GM19239 (cell line): ENCODE data around the gene NUF2.
"Not testable (repeated sequence)": the region's sequence is repeated elsewhere in the genome, so short reads cannot be mapped to it uniquely, and the experiment has no call there.

Source experiments
- DNase-seq: peaks from one replicate; pipeline ENCODE4 v3.0.0; 2011; ENCODE audit warnings: low spot score; ENCODE audit not compliant: insufficient read length
- FAIRE-seq: peaks from 2 replicates; lab custom pipeline; 2011; peaks lifted over from hg19 to GRCh38; lab: Jason Lieb, UNC

Gene NUF2

DNA sequence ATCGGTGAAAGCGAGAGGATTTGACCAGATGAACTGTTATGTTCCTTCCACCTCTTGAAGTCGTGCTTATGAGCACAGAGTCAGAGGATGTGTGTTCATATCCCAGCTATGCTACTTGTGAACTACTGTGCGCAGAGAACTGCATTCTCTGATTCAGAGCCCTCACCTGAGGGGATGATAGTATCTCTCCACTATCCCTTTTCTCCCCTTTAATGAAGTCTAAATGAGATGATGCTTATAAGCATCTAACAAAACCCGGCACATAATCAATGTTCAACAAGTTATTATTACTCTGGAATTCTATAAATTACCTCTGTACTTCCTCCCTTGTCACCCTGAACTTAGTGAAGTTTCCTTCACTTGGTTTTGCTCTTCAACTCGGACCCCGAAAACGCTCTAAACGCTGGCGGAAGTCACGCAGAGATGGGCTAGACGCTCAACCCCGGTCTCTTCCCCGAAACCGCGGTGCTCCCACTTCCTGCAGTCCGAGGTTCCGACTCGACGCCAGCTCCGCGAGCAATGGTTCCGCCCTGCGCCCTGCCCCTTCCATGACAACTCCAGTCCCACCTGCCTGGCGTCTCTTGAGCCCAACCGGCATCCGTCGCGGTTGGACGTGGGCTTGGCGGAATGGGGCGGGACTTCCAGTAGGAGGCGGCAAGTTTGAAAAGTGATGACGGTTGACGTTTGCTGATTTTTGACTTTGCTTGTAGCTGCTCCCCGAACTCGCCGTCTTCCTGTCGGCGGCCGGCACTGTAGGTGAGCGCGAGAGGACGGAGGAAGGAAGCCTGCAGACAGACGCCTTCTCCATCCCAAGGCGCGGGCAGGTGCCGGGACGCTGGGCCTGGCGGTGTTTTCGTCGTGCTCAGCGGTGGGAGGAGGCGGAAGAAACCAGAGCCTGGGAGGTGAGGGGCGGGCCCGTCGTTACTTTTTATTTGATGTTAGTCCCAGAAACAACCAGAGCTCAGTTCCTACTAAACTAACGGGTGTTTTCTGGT, at the start of gene NUF2:
Gene NUF2 (plus strand): TSS at position 644 of the 995 bp plus-strand sequence. CDS start 4,098 bp downstream, outside the sequence.
- DNase-seq (peak; percentile 53), FAIRE-seq (peak; percentile 99)

DNA sequence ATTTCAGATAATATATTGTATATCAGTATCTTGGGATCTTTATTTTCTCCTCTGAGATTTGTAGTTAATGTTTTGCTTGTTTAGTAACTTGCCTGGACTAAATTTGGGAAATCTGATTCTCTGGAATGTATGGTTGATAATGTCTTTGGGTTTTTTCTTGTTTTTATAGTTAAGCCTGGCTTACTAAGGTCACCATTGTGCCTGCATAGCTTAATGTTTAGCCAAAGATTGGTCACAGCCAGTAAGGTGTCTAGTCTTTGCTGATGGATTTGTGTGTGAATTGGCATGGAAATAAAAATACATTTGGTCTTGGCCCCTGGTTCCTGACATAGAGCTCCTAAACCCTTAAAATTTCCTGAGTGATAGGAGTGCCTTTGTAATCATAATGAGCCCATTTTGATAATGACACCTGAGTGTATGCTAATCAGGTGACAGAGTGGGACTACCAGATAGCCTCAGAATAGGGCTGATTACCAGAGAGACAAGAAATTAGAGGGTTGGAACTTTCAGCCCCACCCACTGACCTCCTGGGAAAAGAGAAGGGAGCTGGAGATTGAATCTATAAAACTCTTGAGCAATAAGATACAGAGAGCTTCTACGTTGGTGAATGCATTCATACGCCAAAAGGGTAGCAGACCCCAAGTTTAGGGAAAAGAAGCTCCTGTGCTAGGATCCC, 47.9 kb upstream of the NUF2 start:
- DNase-seq = no peak
- no peak for FAIRE-seq

DNA sequence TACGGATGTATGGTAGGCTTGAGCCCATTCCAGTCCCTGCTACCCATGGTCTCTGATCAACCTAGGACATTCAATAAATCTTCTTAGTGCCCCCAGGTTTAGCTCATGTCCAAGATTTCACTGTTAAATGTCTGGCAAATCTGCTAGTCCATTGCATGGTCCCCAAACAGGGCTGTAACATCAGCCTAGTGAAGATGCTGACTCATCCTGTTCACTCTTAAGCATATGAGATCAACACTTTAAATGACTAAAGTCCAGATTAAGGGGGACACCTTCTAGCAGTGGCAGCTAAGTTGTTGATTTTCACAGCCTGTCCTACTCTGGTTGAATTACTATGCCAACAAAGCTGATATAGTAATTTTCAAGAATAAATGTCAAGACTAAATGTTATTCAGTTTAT, 46.5 kb upstream of the NUF2 start:
- DNase-seq = no peak
- no peak for FAIRE-seq

DNA sequence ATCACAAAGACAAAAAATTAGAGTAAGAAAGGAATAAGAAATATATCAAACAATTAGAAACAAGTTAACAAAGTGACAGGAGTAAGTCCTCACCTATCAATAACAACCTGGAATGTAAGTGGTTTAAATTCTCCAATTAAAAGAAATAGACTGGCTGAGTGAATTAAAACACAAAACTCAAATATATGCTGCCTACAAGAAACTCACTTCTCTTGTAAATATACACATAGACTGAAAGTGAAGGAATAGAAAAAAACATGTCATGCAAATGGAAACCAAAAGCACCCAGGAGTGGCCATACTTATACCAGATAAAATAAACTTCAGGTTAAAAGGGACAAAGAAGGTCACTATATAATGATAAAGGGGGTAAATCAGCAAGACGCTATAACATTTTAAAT, 43.2 kb upstream of the NUF2 start:
- DNase-seq (no peak), FAIRE-seq (no peak)

DNA sequence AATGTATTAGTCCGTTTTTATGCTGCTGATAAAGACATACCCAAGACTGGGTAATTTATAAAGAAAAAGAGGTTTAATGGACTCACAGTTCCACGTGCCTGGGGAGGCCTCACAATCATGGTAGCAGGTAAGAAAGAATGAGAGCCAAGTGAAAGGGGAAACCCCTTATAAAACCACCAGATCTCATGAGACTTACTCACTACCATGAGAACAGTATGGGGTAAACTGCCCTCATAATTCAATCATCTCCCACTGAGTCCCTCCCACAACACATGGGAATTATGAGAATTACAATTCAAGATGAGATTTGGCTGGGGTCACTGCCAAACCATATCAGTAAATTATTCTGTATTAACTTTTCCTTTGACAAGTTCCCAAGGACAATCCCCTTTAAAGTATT, 36.9 kb upstream of the NUF2 start:
- not testable (repeated sequence) for DNase-seq, FAIRE-seq

DNA sequence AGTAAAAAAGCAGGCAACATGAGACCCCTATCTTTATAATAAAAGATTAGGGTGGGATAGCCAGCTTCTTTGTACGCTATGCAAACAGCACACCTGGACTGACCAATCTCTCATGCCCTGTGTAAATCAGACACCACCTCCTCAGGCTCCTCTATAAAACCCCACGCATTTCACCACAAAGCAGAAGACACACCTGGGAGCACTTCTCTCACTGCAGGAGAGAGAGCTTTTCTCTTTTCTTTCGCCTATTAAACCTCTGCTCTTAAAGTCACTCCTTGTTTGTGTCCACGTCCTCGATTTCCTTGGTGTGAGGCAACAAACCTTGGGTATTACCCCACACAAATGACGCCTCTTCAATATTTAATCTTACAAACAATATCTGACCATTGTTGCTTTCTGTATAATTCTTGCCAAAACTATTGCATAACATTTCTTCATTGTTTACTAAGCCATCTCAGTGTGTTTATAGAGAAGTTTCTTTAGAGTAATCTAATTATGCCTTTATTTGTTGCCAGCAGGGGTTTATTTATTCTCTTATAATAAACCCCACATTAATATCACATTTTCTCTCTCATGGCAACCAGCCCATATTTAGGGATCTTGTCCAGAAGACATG, 31.6 kb upstream of the NUF2 start:
- DNase-seq = no peak
- no peak for FAIRE-seq

DNA sequence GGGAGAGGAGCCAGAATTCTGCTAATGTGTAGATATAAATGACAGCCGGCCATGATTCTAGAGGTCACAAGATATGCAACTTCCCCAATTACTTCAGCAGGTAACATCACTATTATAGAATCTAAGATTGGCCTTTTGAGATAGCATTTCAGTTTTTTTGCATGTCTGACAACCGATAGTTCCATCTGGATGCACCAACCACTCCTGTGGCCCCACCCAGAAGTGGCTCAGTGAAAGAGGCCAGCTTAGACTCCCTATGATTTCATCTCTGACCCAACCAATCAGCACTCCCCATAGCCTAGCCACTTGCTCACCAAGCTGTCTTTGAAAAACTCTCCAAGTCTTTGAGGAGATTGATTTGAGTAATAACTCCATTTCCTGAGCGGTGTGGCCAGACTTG, 30.3 kb upstream of the NUF2 start:
- DNase-seq (no peak), FAIRE-seq (no peak)

DNA sequence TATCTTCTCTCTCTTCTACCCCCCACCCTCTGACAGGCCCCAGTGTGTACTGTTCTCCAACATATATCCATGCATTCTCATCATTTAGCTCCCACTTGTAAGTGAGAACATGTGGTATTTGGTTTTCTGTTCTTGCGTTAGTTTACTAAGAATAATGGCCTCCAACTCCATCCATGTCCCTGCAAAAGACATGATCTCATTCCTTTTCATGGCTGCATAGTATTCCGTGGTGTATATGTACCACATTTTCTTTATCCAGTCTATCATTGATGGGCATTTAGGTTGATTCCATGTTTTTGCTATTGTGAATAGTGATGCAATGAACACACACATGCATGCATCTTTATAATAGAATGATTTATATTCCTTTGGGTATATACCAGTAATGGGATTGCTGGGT, 29.6 kb upstream of the NUF2 start:
- DNase-seq, FAIRE-seq: not testable (repeated sequence)

DNA sequence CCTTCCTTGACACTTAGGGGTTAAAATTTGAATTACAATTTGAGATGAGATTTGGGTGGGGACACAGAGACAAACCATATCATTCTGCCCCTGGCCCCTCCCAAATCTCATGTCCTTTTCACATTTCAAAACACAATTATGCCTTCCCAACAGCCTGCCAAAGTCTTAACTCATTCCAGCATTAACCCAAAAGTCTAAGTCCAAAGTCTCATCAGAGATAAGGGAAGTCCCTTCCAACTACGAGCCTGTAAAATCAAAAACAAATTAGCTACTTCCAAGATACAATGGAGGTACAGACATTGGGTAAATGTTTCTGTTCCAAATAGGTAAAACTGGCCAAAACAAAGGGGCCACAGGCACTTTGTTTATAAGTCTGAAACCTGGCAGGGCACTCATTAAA, 28.3 kb upstream of the NUF2 start:
- FAIRE-seq, DNase-seq: not testable (repeated sequence)

DNA sequence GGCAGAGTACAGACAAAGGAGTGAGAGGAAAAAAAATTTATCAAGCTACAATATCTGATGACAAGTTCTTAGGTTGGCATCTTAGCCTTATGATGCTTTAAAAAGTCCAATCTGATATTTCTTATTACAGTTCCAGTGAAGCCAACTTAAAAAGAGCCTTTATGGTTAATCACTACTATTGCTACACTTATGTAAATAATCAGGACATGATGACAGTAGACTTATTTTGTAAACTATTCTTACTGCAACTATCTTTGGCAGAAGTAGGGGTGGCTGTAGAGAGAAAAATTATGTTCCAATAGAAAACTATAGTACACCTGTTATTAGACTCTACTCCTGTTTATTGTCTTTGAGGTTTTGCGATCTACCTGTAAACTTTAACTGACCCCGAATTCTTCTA, 25.8 kb upstream of the NUF2 start:
- FAIRE-seq = no peak
- no peak for DNase-seq

DNA sequence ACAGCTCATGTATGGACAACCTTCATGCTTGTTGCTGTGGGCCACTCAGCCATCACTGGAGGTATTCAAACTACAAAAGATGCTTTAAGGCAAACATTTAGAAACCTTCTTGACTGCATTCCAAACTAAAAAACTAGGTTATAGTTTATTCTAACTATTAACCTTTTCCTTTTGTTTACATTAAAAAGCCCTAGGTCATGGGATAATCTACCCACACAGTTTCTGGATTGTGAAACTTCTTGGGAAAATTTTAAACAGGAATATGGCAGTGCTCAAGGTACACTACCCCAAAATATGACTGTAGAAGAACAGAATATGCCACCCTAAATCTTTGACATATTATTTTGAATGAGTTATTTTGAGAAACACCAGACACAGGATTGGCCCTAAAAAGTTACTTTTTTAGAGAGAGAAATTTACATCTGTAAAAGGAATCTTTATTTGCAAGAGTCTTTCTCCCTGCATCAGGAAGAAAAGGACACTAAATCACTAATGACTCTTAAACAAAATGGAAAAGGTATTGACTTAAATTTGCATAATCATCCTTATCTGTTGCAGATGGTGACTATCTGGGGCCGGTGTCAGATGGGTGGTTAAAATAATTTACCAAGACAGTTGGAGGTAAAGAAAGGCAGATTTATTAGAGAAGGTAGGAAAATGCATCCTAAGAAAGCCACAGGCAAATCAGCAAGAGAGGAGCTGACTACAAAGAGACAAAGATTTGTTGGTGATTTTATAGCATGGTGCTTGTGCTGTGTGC, 25.1 kb upstream of the NUF2 start:
- FAIRE-seq (no peak), DNase-seq (no peak)

DNA sequence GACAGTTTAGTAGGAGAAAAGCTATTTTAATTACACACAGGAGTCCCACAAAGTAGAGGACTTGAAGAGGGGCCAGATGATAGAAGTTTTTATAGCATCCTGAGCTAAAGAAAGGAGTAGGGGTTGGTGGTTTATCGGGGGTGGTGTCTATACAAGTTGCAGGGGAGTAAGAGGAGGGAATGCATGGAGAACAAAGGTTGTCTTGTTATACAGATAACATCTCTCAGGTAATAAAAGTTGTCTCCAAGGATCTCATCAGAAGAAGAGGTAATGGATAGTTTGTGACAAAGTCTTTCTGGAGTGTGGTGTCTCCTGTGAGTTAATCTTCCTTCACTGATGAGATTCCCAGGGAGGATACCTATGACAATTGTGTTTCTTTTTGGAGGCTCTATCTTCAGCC, 23.4 kb upstream of the NUF2 start:
- FAIRE-seq = no peak
- no peak for DNase-seq

DNA sequence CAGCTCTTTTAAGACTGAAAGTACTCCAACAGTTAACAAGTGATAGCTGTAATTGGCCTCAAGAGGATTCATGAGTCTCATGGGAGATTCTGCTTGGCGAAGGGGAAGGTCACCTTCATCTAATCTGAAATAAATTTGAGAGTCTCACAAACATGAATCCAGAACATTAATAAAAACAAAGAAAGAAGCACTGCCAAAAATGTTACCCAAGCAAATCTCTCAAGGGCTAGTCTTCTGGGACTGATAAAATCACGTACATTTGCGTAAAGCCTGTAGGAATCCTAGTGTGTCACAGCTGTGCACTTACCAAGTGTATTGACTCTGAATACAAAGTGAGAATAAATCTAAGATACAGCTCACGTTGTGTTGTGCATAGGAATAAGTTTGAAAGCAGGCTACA, 21.2 kb upstream of the NUF2 start:
- FAIRE-seq = no peak
- DNase-seq = no peak

DNA sequence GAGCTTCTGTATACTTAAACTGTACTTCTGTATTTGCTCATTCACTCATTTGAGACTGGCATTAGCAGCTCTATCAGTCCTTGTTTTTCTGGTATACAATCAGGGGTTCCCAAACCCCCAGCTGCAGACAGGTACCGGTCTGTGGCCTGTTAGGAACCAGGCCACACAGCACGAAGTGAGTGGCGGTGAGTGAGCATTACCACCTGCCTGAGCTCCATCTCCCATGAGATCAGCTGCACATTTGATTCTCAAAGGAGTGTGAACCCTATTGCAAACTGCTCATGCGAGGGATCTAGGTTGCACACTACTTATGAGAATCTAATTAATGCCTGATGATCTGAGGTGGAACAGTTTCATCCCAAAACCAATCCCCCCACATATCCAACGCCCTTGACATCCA, 18.2 kb upstream of the NUF2 start:
- DNase-seq (no peak), FAIRE-seq (no peak)

DNA sequence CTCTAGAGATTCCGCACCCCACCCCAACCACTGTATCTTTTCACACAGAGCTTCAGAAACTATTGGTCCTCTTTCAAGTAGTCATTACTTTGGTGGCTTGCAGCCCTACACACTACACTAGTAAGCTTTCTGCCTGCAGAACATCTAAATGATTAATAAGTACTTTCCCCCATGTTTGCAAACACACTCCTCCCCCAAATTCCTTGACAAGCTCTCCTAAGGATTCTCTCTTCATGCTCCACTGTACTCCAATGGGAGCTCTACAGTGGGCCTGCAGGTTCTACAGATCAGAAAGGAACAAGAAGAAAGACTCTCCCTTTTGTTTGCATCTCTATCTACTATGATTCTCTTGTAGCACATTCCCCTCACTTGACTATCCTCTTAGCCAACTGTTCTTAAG, 16.3 kb upstream of the NUF2 start:
- no peak for FAIRE-seq
- no peak for DNase-seq

DNA sequence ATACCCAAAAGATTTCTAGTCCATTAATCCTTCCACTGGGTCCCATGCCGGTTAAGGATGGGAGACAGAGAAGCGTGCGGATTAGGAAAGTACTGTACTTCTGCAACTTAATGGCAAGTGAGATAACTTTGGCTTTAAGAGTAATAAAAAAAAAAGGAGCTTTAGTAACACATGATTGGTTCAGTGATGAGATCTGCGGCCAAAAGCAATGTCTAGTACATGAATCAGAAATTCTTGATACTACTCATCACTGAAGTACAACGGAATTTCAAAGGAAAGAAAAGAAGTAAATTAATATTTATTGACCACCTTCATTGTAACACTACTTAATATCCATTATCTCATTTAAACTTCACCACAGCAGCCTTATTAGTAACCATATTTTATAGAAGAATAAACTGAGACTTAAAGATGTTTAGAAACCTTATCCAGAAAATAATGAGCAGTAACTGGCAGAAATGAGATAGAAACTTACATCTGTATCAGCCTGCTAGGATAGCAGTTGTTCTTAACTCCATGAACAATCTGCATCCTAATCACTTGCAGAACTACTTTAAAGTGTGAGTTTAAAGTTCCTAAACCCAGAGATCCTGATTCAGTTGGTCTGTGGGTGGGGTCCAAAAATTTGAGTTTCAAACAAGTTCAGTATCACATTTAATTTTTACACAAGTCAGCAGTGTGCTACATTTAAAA, 14.1 kb upstream of the NUF2 start:
- no peak for DNase-seq
- FAIRE-seq = no peak

DNA sequence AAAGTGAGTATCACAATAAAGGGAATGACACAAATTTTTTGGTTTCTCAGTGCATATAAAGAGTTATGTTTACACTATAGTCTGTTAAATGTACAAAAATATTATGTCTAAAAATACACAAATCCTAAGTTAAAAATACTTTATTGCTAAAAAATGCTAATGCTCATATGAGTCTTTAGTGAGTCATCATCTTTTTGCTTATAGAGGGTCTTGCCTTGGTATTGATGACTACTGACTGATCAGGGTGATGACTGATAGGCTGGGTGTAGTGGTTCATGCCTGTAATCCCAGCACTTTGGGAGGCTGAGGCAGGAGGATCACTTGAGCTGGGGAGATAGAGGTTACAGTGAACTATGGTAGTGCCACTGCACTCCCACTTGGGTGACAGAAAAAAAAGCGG, 12.9 kb upstream of the NUF2 start:
- no peak for FAIRE-seq

DNA sequence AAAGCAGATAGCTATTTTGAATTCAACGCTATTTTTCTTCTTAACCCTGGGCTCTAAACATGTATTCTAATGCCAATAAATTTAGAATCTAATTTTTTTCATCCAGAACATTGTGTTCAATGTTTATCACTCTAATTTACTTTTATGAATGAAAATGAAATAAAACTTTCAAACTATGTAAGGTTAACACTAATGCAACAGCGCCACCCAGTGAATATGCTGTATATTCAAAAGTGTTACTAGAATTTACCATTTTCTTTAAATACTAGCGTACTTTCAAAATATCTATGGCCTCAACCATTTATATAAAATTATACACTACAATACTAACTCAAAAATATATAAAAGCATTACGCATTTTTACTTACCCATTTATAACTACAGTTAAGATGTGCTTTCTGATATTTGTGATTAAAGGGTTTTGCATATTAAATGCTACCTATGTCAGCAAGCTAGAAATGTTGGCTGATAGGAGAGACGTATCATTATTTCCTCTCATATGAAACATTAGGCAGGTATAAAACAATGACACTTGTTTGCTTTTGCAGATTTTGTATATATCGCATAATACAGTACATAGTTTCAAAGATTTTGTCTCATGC, 5.9 kb upstream of the NUF2 start:
- no peak for FAIRE-seq
- DNase-seq = no peak

More for the DNA sequence above, 12.9 kb upstream of the NUF2 start:
- no peak for DNase-seq

DNA sequence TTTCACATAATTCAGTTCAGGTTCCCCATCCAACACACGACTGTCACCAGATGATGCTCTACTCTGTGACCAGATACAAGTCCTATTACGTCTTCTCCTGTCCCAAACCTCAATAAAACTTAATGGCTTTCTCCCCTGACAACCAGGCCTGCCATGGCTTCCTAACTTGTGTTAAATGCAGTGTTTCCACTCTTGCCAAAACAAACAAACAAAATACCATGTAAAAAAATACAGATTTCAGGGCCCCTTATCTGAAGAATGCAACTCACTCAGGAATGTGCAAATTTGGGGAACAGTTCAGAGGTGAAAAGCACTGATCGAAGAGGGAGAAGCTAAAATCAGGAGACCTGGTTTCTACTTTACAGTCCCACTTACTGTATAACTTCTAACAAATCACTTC, 863 bp upstream of the NUF2 start:
- FAIRE-seq (no peak), DNase-seq (no peak)
